GM23338 (cell line): Measurements from ENCODE around the gene RABIF.
A peak's percentile ranks its signal among the peaks of the same experiment; 100 is the strongest.

Experiments used
- CREB1 ChIP-seq: fragments of 250-450 bp; sonication (Bioruptor Pico); IDR thresholded peaks from 2 replicates; pipeline ENCODE4 v1.5.0; 2020; ENCODE audit warnings: low read depth, mild to moderate bottlenecking, moderate library complexity
- CTCF ChIP-seq, 2 experiments: fragments of 200-600 bp in 1 of 2; sonication (generic) in 1 of 2; conservative IDR thresholded peaks; 2 replicates each; pipeline versions ENCODE4 v1.5.1 to v1.6.1; 2016 to 2017; ENCODE audit warnings: antibody characterized with exemption in 2 of 2, low read depth in 2 of 2, mild to moderate bottlenecking in 2 of 2, moderate library complexity in 1 of 2
- EZH2 ChIP-seq: fragments of 200-600 bp; sonication (generic); IDR thresholded peaks from one replicate; pipeline ENCODE4 v1.8.0; 2017; ENCODE audit warnings: antibody characterized with exemption, mild to moderate bottlenecking, low read depth; ENCODE audit not compliant: unreplicated experiment
- EZH2phosphoT487 ChIP-seq: fragments of 200-600 bp; sonication (generic); IDR thresholded peaks from one replicate; pipeline ENCODE4 v1.8.1; 2018; ENCODE audit warnings: antibody characterized with exemption; ENCODE audit not compliant: unreplicated experiment
- JUNB ChIP-seq: IDR thresholded peaks from one replicate; pipeline ENCODE4 v1.6.1; 2016; ENCODE audit warnings: antibody characterized with exemption; ENCODE audit not compliant: unreplicated experiment
- POLR2AphosphoS5 ChIP-seq: IDR thresholded peaks from 2 replicates; pipeline ENCODE4 v1.6.1; 2016; ENCODE audit warnings: antibody characterized with exemption, low read depth
- REST ChIP-seq: IDR thresholded peaks from one replicate; pipeline ENCODE4 v1.6.1; 2018; ENCODE audit warnings: antibody characterized with exemption; ENCODE audit not compliant: unreplicated experiment
- ZNF114 ChIP-seq: fragments of 250-450 bp; sonication (Bioruptor Pico); IDR thresholded peaks from 2 replicates; pipeline ENCODE4 v1.5.0; 2020; ENCODE audit warnings: mild to moderate bottlenecking, moderate library complexity

- TF ChIP-seq REST (no peak), EZH2 (no peak), CTCF (conservative IDR thresholded peaks at IDR 0.05; ENCODE audit: low read depth in 2 of 2) (peak; percentile 83 to 92), POLR2AphosphoS5 (0 out of 2 replicates have a peak, but pooled peaks have one; percentile 16), CREB1 (CRISPR knock-in tag) (no peak), EZH2phosphoT487 (no peak), ZNF114 (CRISPR knock-in tag) (no peak), JUNB (no peak)
Measured at GRCh38 chr1:202852163-202852904, 36.6 kb downstream of the RABIF start.
